Measurements from ENCODE around the gene SRRM1. TPM values are rescaled to one million over a fixed set of nuclear protein-coding genes. Genes with fewer than 3 reads are reported as not detected.

Gene SRRM1
- total and polyA plus RNA-seq, 9 of the 15 experiments (the other 6 are each of a cell fraction or from before 2014, with no cell fraction given): 54.5 to 268 (median 115) TPM

DNA sequence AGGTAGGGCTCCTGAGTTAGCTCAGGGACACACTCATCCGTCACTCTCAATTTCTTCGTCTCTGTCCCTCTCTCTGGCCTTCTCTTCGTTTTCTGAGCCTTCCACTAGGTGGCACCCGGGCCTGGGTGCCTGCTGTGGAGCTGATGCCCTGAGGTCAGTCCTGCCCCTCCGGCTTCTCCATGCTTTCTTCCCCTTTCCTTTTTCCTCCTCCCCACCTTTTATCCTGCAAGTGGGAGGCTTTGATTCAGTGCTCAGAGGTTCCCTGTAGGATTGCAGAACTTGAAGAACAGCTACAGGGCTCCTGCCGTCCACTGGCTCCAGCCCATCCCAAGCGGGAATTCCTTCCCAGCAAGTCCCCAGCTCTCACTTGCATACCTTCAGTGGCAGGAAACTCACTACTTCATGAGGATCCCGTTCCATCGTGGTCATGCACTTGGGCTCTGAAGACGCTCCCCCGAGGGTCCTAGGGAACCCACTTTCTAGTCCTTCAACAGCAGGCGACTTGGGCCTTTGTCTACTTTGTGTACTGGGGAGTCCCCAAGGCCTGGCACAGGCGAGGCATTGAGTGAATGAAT, 45.6 kb downstream of the SRRM1 start (continued):
- TF ChIP-seq SIN3A (IDR thresholded peaks at IDR 0.05; ENCODE audit: borderline replicate concordance in 2 of 2, control insufficient read depth in 1 of 2, low read depth in 2 of 2, low read length in 2 of 2) (no peak), SRSF7 (optimal IDR thresholded peaks at IDR 0.05; ENCODE audit: low read depth, low read length) (no peak), CC2D1A (IDR thresholded peaks at IDR 0.05) (peak; percentile 83), MYBL2 (IDR thresholded peaks at IDR 0.05; ENCODE audit: low read depth) (no peak), MYBL2 (CRISPR knock-in tag; IDR thresholded peaks at IDR 0.05; ENCODE audit: borderline replicate concordance) (no peak), CCNT2 (IDR thresholded peaks at IDR 0.05; ENCODE audit: borderline replicate concordance, extremely low read depth, insufficient read length, low read depth, low read length) (no peak), ARID1B (IDR thresholded peaks at IDR 0.05) (peak; percentile 30; the same call in 1 of the 2 replicates), ELF1 (tag; IDR thresholded peaks at IDR 0.05) (no peak), ZNF561 (CRISPR knock-in tag; conservative IDR thresholded peaks at IDR 0.05) (no peak), HLTF (IDR thresholded peaks at IDR 0.05) (no peak), BHLHE40 (IDR thresholded peaks at IDR 0.05; ENCODE audit: low read length) (0 out of 2 replicates have a peak, but pooled peaks have one; percentile 36), CHD1 (IDR thresholded peaks at IDR 0.05; ENCODE audit: low read length) (no peak), SP2 (IDR thresholded peaks at IDR 0.05; ENCODE audit: extremely low read depth, low read depth, low read length, poor library complexity, severe bottlenecking) (no peak), EP400 (IDR thresholded peaks at IDR 0.05) (0 out of 2 replicates have a peak, but pooled peaks have one; percentile 26), L3MBTL2 (IDR thresholded peaks at IDR 0.05) (peak; percentile 19; the same call in 1 of the 2 replicates), HBP1 (CRISPR knock-in tag; IDR thresholded peaks at IDR 0.05) (no peak), MTA2 (IDR thresholded peaks at IDR 0.05; ENCODE audit: low read depth) (no peak), ZNF3 (CRISPR knock-in tag; IDR thresholded peaks at IDR 0.05) (no peak), HNRNPLL (IDR thresholded peaks at IDR 0.05; ENCODE audit: low read depth, low read length, poor library complexity, severe bottlenecking) (no peak)
- TF ChIP-seq, protein P1, sequence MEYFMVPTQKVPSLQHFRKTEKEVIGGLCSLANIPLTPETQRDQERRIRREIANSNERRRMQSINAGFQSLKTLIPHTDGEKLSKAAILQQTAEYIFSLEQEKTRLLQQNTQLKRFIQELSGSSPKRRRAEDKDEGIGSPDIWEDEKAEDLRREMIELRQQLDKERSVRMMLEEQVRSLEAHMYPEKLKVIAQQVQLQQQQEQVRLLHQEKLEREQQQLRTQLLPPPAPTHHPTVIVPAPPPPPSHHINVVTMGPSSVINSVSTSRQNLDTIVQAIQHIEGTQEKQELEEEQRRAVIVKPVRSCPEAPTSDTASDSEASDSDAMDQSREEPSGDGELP (CRISPR knock-in tag; IDR thresholded peaks at IDR 0.05; ENCODE audit: borderline replicate concordance): peak; percentile 47; the same call in 1 of the 2 replicates
- TF ChIP-seq, protein P2, sequence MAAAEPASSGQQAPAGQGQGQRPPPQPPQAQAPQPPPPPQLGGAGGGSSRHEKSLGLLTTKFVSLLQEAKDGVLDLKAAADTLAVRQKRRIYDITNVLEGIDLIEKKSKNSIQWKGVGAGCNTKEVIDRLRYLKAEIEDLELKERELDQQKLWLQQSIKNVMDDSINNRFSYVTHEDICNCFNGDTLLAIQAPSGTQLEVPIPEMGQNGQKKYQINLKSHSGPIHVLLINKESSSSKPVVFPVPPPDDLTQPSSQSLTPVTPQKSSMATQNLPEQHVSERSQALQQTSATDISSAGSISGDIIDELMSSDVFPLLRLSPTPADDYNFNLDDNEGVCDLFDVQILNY (CRISPR knock-in tag; IDR thresholded peaks at IDR 0.05): no peak
- TF ChIP-seq, protein P3, sequence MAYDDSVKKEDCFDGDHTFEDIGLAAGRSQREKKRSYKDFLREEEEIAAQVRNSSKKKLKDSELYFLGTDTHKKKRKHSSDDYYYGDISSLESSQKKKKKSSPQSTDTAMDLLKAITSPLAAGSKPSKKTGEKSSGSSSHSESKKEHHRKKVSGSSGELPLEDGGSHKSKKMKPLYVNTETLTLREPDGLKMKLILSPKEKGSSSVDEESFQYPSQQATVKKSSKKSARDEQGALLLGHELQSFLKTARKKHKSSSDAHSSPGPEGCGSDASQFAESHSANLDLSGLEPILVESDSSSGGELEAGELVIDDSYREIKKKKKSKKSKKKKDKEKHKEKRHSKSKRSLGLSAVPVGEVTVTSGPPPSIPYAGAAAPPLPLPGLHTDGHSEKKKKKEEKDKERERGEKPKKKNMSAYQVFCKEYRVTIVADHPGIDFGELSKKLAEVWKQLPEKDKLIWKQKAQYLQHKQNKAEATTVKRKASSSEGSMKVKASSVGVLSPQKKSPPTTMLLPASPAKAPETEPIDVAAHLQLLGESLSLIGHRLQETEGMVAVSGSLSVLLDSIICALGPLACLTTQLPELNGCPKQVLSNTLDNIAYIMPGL (CRISPR knock-in tag; IDR thresholded peaks at IDR 0.05): no peak
- TF ChIP-seq, protein P4, sequence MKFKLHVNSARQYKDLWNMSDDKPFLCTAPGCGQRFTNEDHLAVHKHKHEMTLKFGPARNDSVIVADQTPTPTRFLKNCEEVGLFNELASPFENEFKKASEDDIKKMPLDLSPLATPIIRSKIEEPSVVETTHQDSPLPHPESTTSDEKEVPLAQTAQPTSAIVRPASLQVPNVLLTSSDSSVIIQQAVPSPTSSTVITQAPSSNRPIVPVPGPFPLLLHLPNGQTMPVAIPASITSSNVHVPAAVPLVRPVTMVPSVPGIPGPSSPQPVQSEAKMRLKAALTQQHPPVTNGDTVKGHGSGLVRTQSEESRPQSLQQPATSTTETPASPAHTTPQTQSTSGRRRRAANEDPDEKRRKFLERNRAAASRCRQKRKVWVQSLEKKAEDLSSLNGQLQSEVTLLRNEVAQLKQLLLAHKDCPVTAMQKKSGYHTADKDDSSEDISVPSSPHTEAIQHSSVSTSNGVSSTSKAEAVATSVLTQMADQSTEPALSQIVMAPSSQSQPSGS (CRISPR knock-in tag; IDR thresholded peaks at IDR 0.05): no peak
